Activated CD4-positive, alpha-beta memory T cell treated with anti-CD3 and anti-CD28 coated beads, Interleukin-2, amount 10 ng/mL, durations not matched to agents 7 days and 5 days (primary cell): ENCODE measurements around the gene KRTAP5-4. TPM values are rescaled to one million over a fixed set of nuclear protein-coding genes. Genes with fewer than 3 reads are reported as not detected.
A peak's percentile ranks its signal among the peaks of the same experiment; 100 is the strongest.
"Not testable (repeated sequence)": the region's sequence is repeated elsewhere in the genome, so short reads cannot be mapped to it uniquely, and the experiment has no call there.

Experiments used
- CTCF ChIA-PET: fragments of 350-600 bp; sonication (Branson Sonifier 250); formaldehyde crosslinking; loops from one replicate; lab custom pipeline; 2021; ENCODE audit warnings: antibody characterized with exemption, inconsistent platforms; lab: Charles Lee
- POLR2A ChIA-PET: fragments of 350-600 bp; sonication (Branson Sonifier 250); formaldehyde crosslinking; loops from one replicate; lab custom pipeline; 2021; ENCODE audit warnings: antibody characterized with exemption; lab: Charles Lee
- DNase-seq: peaks from one replicate; pipeline ENCODE4 v3.0.0-alpha.2; 2020
- H3K27ac Mint-ChIP-seq: one replicate; pipeline ENCODE4 v1.8.0; 2021; ENCODE audit warnings: mild to moderate bottlenecking, mixed read lengths
- H3K27me3 Mint-ChIP-seq: one replicate; pipeline ENCODE4 v1.8.0; 2021; ENCODE audit warnings: mixed read lengths
- H3K36me3 Mint-ChIP-seq: one replicate; pipeline ENCODE4 v1.8.0; 2021; ENCODE audit warnings: low read depth, mixed read lengths
- H3K4me1 Mint-ChIP-seq: one replicate; pipeline ENCODE4 v1.8.0; 2021; ENCODE audit warnings: mixed read lengths
- H3K4me3 Mint-ChIP-seq: one replicate; pipeline ENCODE4 v1.8.0; 2021; ENCODE audit warnings: mild to moderate bottlenecking, mixed read lengths
- H3K9me3 Mint-ChIP-seq: one replicate; pipeline ENCODE4 v1.8.0; 2021; ENCODE audit warnings: mixed read lengths
- total RNA-seq, 2 experiments: library from RNA; stranded (reverse); gene quantifications; one replicate each; pipeline ENCODE4 v1.2.3, GENCODE V29; 2021

Gene KRTAP5-4
- total RNA-seq, 2 experiments from 2014 or later = not detected

GRCh38 chr11:1603629-1604028 lies 18.3 kb downstream of the KRTAP5-4 start:
- no peaks in the 10 kb centered on the region for H3K9me3 Mint-ChIP-seq
- ChIA-PET POLR2A (no interaction called here), CTCF (no interaction called here)
- H3K27ac Mint-ChIP-seq = no peak overlapping the region
- no peak overlapping the region for H3K4me3 Mint-ChIP-seq
- peaks cover 56% of the 10 kb centered on the region for H3K27me3 Mint-ChIP-seq
- no peak for DNase-seq
- no peaks in the 10 kb centered on the region for H3K36me3 Mint-ChIP-seq
- H3K4me1 Mint-ChIP-seq = peaks cover 20% of the 10 kb centered on the region

GRCh38 chr11:1601663-1602062 lies 20.3 kb downstream of the KRTAP5-4 start:
- H3K27ac Mint-ChIP-seq, DNase-seq, H3K9me3 Mint-ChIP-seq, H3K4me3 Mint-ChIP-seq, POLR2A ChIA-PET, H3K36me3 Mint-ChIP-seq, CTCF ChIA-PET: not testable (repeated sequence)
- Mint-ChIP-seq H3K4me1 (peaks cover 18% of the 10 kb centered on the region), H3K27me3 (peaks cover 61% of the 10 kb centered on the region)

GRCh38 chr11:1600626-1601025 lies 21.3 kb downstream of the KRTAP5-4 start:
- no peaks in the 10 kb centered on the region for H3K9me3 Mint-ChIP-seq
- no peaks in the 10 kb centered on the region for H3K36me3 Mint-ChIP-seq
- H3K4me3 Mint-ChIP-seq = no peak overlapping the region
- POLR2A ChIA-PET = no interaction called here
- DNase-seq = no peak
- no peak overlapping the region for H3K27ac Mint-ChIP-seq
- H3K27me3 Mint-ChIP-seq = peaks cover 62% of the 10 kb centered on the region
- CTCF ChIA-PET = no interaction called here
- H3K4me1 Mint-ChIP-seq = peaks cover 13% of the 10 kb centered on the region

GRCh38 chr11:1598816-1599215 lies 23.1 kb downstream of the KRTAP5-4 start:
- peaks cover 73% of the 10 kb centered on the region for H3K27me3 Mint-ChIP-seq
- POLR2A ChIA-PET = no interaction called here
- no peak for DNase-seq
- no peak overlapping the region for H3K4me3 Mint-ChIP-seq
- H3K9me3 Mint-ChIP-seq = no peaks in the 10 kb centered on the region
- peaks cover 12% of the 10 kb centered on the region for H3K4me1 Mint-ChIP-seq
- CTCF ChIA-PET = interaction anchor here (0.7 to 1.0 kb wide), 3 partner anchors 24 to 212 kb away, joined by 3 to 7 read pairs (median 3); no protein-coding TSS in a partner anchor
- no peak overlapping the region for H3K27ac Mint-ChIP-seq
- no peaks in the 10 kb centered on the region for H3K36me3 Mint-ChIP-seq

GRCh38 chr11:1598406-1598805 lies 23.5 kb downstream of the KRTAP5-4 start:
- H3K9me3 Mint-ChIP-seq, H3K4me3 Mint-ChIP-seq, H3K27ac Mint-ChIP-seq, H3K36me3 Mint-ChIP-seq, POLR2A ChIA-PET, DNase-seq: not testable (repeated sequence)
- Mint-ChIP-seq H3K4me1 (peaks cover 12% of the 10 kb centered on the region), H3K27me3 (peaks cover 73% of the 10 kb centered on the region)
- CTCF ChIA-PET = interaction anchor here (0.8 to 1.0 kb wide), 2 partner anchors 24 to 41 kb away, joined by 3 read pairs; no protein-coding TSS in a partner anchor

GRCh38 chr11:1597994-1598380 lies 24.0 kb downstream of the KRTAP5-4 start, which contains the start of gene KRTAP5-2:
Gene KRTAP5-2, minus strand, starts transcription at chr11:1598294. Its CDS starts 44 bp downstream, at chr11:1598250.
- POLR2A ChIA-PET = no interaction called here
- peaks cover 71% of the 10 kb centered on the region for H3K27me3 Mint-ChIP-seq

GRCh38 chr11:1597331-1597993 lies 24.5 kb downstream of the KRTAP5-4 start:
- Mint-ChIP-seq H3K36me3 (no peaks in the 10 kb centered on the region), H3K4me3 (no peak overlapping the region), H3K4me1 (peaks cover 12% of the 10 kb centered on the region), H3K9me3 (no peaks in the 10 kb centered on the region), H3K27ac (no peak overlapping the region), H3K27me3 (peaks cover 74% of the 10 kb centered on the region)
- ChIA-PET POLR2A (no interaction called here), CTCF (interaction anchor here (1.4 to 1.5 kb wide), 2 partner anchors 9 to 23 kb away, joined by 3 to 4 read pairs; no protein-coding TSS in a partner anchor)
- no peak for DNase-seq

More at GRCh38 chr11:1597994-1598380, 24.0 kb downstream of the KRTAP5-4 start, which contains the start of gene KRTAP5-2:
- Mint-ChIP-seq H3K9me3 (no peaks in the 10 kb centered on the region), H3K4me3 (no peak within 1 kb of the TSS), H3K4me1 (peaks cover 12% of the 10 kb centered on the region), H3K27ac (no peak within 1 kb of the TSS), H3K36me3 (no peaks in the 10 kb centered on the region)
- DNase-seq = no peak
- CTCF ChIA-PET = interaction anchor here (0.8 to 1.0 kb wide), 2 partner anchors 23 to 41 kb away, joined by 3 read pairs; no protein-coding TSS in a partner anchor

- peaks cover 12% of the 10 kb centered on the region for H3K4me1 Mint-ChIP-seq
- DNase-seq, POLR2A ChIA-PET, H3K36me3 Mint-ChIP-seq, H3K9me3 Mint-ChIP-seq, H3K4me3 Mint-ChIP-seq, H3K27ac Mint-ChIP-seq: not testable (repeated sequence)
- H3K27me3 Mint-ChIP-seq = peaks cover 70% of the 10 kb centered on the region
- CTCF ChIA-PET = interaction anchor here (1.4 to 1.5 kb wide), 2 partner anchors 9 to 22 kb away, joined by 3 to 4 read pairs; no protein-coding TSS in a partner anchor
Measured at GRCh38 chr11:1596576-1597121, 25.3 kb downstream of the KRTAP5-4 start.

GRCh38 chr11:1595994-1596575 lies 25.9 kb downstream of the KRTAP5-4 start:
- H3K4me3 Mint-ChIP-seq, POLR2A ChIA-PET, H3K27ac Mint-ChIP-seq, H3K9me3 Mint-ChIP-seq, H3K36me3 Mint-ChIP-seq, DNase-seq: not testable (repeated sequence)
- peaks cover 69% of the 10 kb centered on the region for H3K27me3 Mint-ChIP-seq
- H3K4me1 Mint-ChIP-seq = peaks cover 12% of the 10 kb centered on the region
- CTCF ChIA-PET = interaction anchor here (1.3 to 1.5 kb wide), 4 partner anchors 8 to 32 kb away, joined by 3 to 9 read pairs (median 4); no protein-coding TSS in a partner anchor

- H3K4me3 Mint-ChIP-seq = no peak overlapping the region
- H3K27me3 Mint-ChIP-seq = peaks cover 42% of the 10 kb centered on the region
- peaks cover 9% of the 10 kb centered on the region for H3K36me3 Mint-ChIP-seq
- no peak for DNase-seq
- ChIA-PET POLR2A (no interaction called here), CTCF (interaction anchor here (2.2 to 6.7 kb wide), 2 partner anchors 16 to 18 kb away, joined by 9 to 68 read pairs; no protein-coding TSS in a partner anchor)
- no peaks in the 10 kb centered on the region for H3K9me3 Mint-ChIP-seq
- H3K27ac Mint-ChIP-seq = no peak overlapping the region
- peaks cover 26% of the 10 kb centered on the region for H3K4me1 Mint-ChIP-seq
Measured at GRCh38 chr11:1592628-1593027, 29.3 kb downstream of the KRTAP5-4 start.

GRCh38 chr11:1589996-1590395 lies 31.9 kb downstream of the KRTAP5-4 start:
- POLR2A ChIA-PET = interaction anchor here (2.9 kb wide), 1 partner anchor 12 kb away, joined by 12 read pairs; no protein-coding TSS in a partner anchor

GRCh38 chr11:1589191-1589963 lies 32.6 kb downstream of the KRTAP5-4 start:
- ChIA-PET CTCF (interaction anchor here (1.2 to 6.7 kb wide), 2 partner anchors 13 to 40 kb away, joined by 4 to 68 read pairs; partner anchors contain the start of gene KRTAP5-5), POLR2A (interaction anchor here (0.6 to 2.9 kb wide), 4 partner anchors 12 to 279 kb away, joined by 3 to 12 read pairs (median 5); no protein-coding TSS in a partner anchor)
- not testable (repeated sequence) for H3K36me3 Mint-ChIP-seq

More at GRCh38 chr11:1589996-1590395, 31.9 kb downstream of the KRTAP5-4 start:
- CTCF ChIA-PET = interaction anchor here (6.7 kb wide), 1 partner anchor 13 kb away, joined by 68 read pairs; no protein-coding TSS in a partner anchor
- no peak for DNase-seq
- no peaks in the 10 kb centered on the region for H3K9me3 Mint-ChIP-seq
- no peak overlapping the region for H3K4me3 Mint-ChIP-seq
- H3K4me1 Mint-ChIP-seq = peaks cover 21% of the 10 kb centered on the region
- peaks cover 22% of the 10 kb centered on the region for H3K27me3 Mint-ChIP-seq
- H3K36me3 Mint-ChIP-seq = peaks cover 9% of the 10 kb centered on the region
- H3K27ac Mint-ChIP-seq = peak overlapping the region; percentile 65

More at GRCh38 chr11:1589191-1589963, 32.6 kb downstream of the KRTAP5-4 start:
- Mint-ChIP-seq H3K27me3 (peaks cover 17% of the 10 kb centered on the region), H3K4me1 (peaks cover 22% of the 10 kb centered on the region), H3K4me3 (peak overlapping the region; percentile 58), H3K27ac (peak overlapping the region; percentile 93)
- peak; percentile 52 for DNase-seq
- not testable (repeated sequence) for H3K9me3 Mint-ChIP-seq
